ENCODE results near the gene HMOX1. TPM values are rescaled to one million over a fixed set of nuclear protein-coding genes. Genes with fewer than 3 reads are reported as not detected.
"Not testable (repeated sequence)": the region's sequence is repeated elsewhere in the genome, so short reads cannot be mapped to it uniquely, and the experiment has no call there.

HMOX1 gene
- total and polyA plus RNA-seq, 4 donors = 9.6 to 53.6 (median 31.8) TPM

DNA sequence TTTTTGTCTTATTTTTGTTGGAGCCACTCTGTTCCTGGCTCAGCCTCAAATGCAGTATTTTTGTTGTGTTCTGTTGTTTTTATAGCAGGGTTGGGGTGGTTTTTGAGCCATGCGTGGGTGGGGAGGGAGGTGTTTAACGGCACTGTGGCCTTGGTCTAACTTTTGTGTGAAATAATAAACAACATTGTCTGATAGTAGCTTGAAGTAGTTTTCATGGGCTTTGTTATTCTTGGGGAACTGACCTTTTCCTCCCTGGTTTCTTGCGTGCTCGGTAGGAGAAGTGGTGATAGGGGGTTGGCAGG lies 13.1 kb downstream of the HMOX1 start:
- Histone ChIP-seq H3K36me3 (ENCODE audit: control insufficient read depth in 1 of 2, insufficient read depth in 2 of 2, low read length in 1 of 2) (no peaks in the 10 kb centered on the region), H3K27ac (ENCODE audit: low read depth in 1 of 2, low read length in 2 of 2) (peak overlapping the region in 1 of 2 donors; percentile 11), H3K9me3 (ENCODE audit: control insufficient read depth, low read length) (no peaks in the 10 kb centered on the region), H3K27me3 (ENCODE audit: control insufficient read depth in 1 of 2, insufficient read depth in 2 of 2, low read length in 1 of 2) (no peaks in the 10 kb centered on the region), H3K4me1 (ENCODE audit: control insufficient read depth in 1 of 2, insufficient read depth in 2 of 2, low read length in 2 of 2) (no peaks in the 10 kb centered on the region), H3K4me3 (ENCODE audit: low read length in 2 of 2) (no peak overlapping the region)
- no peak for DNase-seq
- intact Hi-C loops (cut with DNase I) = no loop called here
- 2 to 3% methylated on average over 4 of the region's 4 CpGs for WGBS, 2 donors
- ATAC-seq (ENCODE audit: low FRiP score) = no peak

DNA sequence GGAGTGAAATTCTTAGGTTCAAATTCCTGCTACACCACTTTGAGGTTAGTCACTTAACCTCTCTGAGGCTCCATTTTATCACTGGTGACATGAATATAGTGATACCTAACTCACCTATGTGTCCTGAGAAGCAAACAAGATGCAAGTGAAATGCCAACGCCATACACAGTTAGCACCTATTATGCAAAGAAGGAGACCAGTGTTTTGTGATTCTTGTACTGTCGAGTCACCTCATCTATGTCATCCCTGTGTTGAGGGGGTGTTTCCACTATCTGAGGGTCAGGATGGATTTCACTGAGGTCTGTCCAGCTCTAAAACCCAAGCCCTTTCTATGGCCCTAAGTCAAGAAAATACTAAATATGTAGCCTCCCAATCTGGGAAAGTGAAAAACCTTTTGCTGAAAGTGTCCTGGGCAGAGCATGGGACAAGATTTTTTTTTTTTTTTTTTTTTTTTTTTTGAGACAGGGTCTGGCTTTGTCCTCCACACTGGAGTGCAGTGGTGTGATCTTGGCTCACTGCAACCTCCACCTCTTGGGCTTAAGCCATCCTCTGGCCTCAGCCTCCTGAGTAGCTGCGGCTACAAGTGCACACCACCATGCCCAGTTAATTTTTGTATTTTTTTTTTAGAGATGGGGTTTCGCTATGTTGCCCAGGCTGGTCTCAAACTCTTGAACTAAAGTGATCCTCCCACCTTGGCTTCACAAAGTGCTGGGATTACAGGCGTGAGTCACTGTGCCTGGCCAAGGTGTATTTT lies 14.1 kb downstream of the HMOX1 start:
- H3K9me3 ChIP-seq (ENCODE audit: control insufficient read depth, low read length) = no peaks in the 10 kb centered on the region
- intact Hi-C loops (cut with DNase I) = no loop called here
- no peak overlapping the region for H3K27ac ChIP-seq (ENCODE audit: low read depth in 1 of 2, low read length in 2 of 2)
- WGBS, 2 donors = 94 to 96% methylated on average over 5 of the region's 5 CpGs
- H3K4me1 ChIP-seq (ENCODE audit: control insufficient read depth in 1 of 2, insufficient read depth in 2 of 2, low read length in 2 of 2) = no peaks in the 10 kb centered on the region
- H3K4me3 ChIP-seq (ENCODE audit: low read length in 2 of 2) = no peak overlapping the region
- ATAC-seq (ENCODE audit: low FRiP score) = no peak
- no peak for DNase-seq
- no peaks in the 10 kb centered on the region for H3K27me3 ChIP-seq (ENCODE audit: control insufficient read depth in 1 of 2, insufficient read depth in 2 of 2, low read length in 1 of 2)
- no peaks in the 10 kb centered on the region for H3K36me3 ChIP-seq (ENCODE audit: control insufficient read depth in 1 of 2, insufficient read depth in 2 of 2, low read length in 1 of 2)

GRCh38 chr22:35396622-35397021 lies 15.7 kb downstream of the HMOX1 start:
- WGBS, 2 donors = 85 to 86% methylated on average over 6 of the region's 6 CpGs

GRCh38 chr22:35397095-35397904 lies 16.4 kb downstream of the HMOX1 start:
- 80 to 83% methylated on average over 13 of the region's 13 CpGs for WGBS, 2 donors
- Histone ChIP-seq H3K4me1 (ENCODE audit: control insufficient read depth in 1 of 2, insufficient read depth in 2 of 2, low read length in 2 of 2) (no peaks in the 10 kb centered on the region), H3K27ac (ENCODE audit: low read depth in 1 of 2, low read length in 2 of 2) (no peak overlapping the region), H3K36me3 (ENCODE audit: control insufficient read depth in 1 of 2, insufficient read depth in 2 of 2, low read length in 1 of 2) (no peaks in the 10 kb centered on the region), H3K4me3 (ENCODE audit: low read length in 2 of 2) (no peak overlapping the region), H3K9me3 (ENCODE audit: control insufficient read depth, low read length) (no peaks in the 10 kb centered on the region), H3K27me3 (ENCODE audit: control insufficient read depth in 1 of 2, insufficient read depth in 2 of 2, low read length in 1 of 2) (no peaks in the 10 kb centered on the region)
- DNase-seq = no peak
- intact Hi-C loops (cut with DNase I) = no loop called here
- ATAC-seq (ENCODE audit: low FRiP score) = no peak

More at GRCh38 chr22:35396622-35397021, 15.7 kb downstream of the HMOX1 start:
- H3K27me3 ChIP-seq (ENCODE audit: control insufficient read depth in 1 of 2, insufficient read depth in 2 of 2, low read length in 1 of 2); H3K27ac ChIP-seq (ENCODE audit: low read depth in 1 of 2, low read length in 2 of 2); H3K9me3 ChIP-seq (ENCODE audit: control insufficient read depth, low read length); H3K36me3 ChIP-seq (ENCODE audit: control insufficient read depth in 1 of 2, insufficient read depth in 2 of 2, low read length in 1 of 2); H3K4me3 ChIP-seq (ENCODE audit: low read length in 2 of 2); intact Hi-C loops (cut with DNase I); H3K4me1 ChIP-seq (ENCODE audit: control insufficient read depth in 1 of 2, insufficient read depth in 2 of 2, low read length in 2 of 2); ATAC-seq (ENCODE audit: low FRiP score): not testable (repeated sequence)
- DNase-seq = peak in 1 of 2 donors; percentile 60

- H3K27ac ChIP-seq (ENCODE audit: low read depth in 1 of 2, low read length in 2 of 2) = no peak overlapping the region
- H3K9me3 ChIP-seq (ENCODE audit: control insufficient read depth, low read length) = no peaks in the 10 kb centered on the region
- H3K4me3 ChIP-seq (ENCODE audit: low read length in 2 of 2) = no peak overlapping the region
- WGBS, 2 donors = 98% methylated on average over 4 of the region's 4 CpGs
- intact Hi-C loops (cut with DNase I) = no loop called here
- DNase-seq = no peak
- H3K27me3 ChIP-seq (ENCODE audit: control insufficient read depth in 1 of 2, insufficient read depth in 2 of 2, low read length in 1 of 2) = no peaks in the 10 kb centered on the region
- ATAC-seq (ENCODE audit: low FRiP score) = no peak
- H3K4me1 ChIP-seq (ENCODE audit: control insufficient read depth in 1 of 2, insufficient read depth in 2 of 2, low read length in 2 of 2) = no peaks in the 10 kb centered on the region
- H3K36me3 ChIP-seq (ENCODE audit: control insufficient read depth in 1 of 2, insufficient read depth in 2 of 2, low read length in 1 of 2) = no peaks in the 10 kb centered on the region
These were observed 17.7 kb downstream of the HMOX1 start for GRCh38 chr22:35398591-35398973.

- peak overlapping the region in 1 of 2 donors; percentile 28 for H3K4me3 ChIP-seq (ENCODE audit: low read length in 2 of 2)
- DNase-seq (no peak), ATAC-seq (ENCODE audit: low FRiP score) (no peak)
- no peaks in the 10 kb centered on the region for H3K4me1 ChIP-seq (ENCODE audit: control insufficient read depth in 1 of 2, insufficient read depth in 2 of 2, low read length in 2 of 2)
- intact Hi-C loops (cut with DNase I) = no loop called here
- H3K9me3 ChIP-seq (ENCODE audit: control insufficient read depth, low read length) = no peaks in the 10 kb centered on the region
- no peaks in the 10 kb centered on the region for H3K27me3 ChIP-seq (ENCODE audit: control insufficient read depth in 1 of 2, insufficient read depth in 2 of 2, low read length in 1 of 2)
- WGBS, 2 donors = 78 to 82% methylated on average over 24 of the region's 24 CpGs
- no peak overlapping the region for H3K27ac ChIP-seq (ENCODE audit: low read depth in 1 of 2, low read length in 2 of 2)
- H3K36me3 ChIP-seq (ENCODE audit: control insufficient read depth in 1 of 2, insufficient read depth in 2 of 2, low read length in 1 of 2) = no peaks in the 10 kb centered on the region
These were observed 18.3 kb downstream of the HMOX1 start for GRCh38 chr22:35399114-35399677.

GRCh38 chr22:35399678-35400500 lies 19.0 kb downstream of the HMOX1 start, which contains the start of gene MCM5:
MCM5 (plus strand) TSS chr22:35400140; CDS start chr22:35400439, 299 bp downstream.
- intact Hi-C loops (cut with DNase I) = loop anchor here in 1 of 2 donors (5.0 kb wide), 1 partner anchor 48 kb away; no protein-coding TSS in a partner anchor
- H3K27ac ChIP-seq (ENCODE audit: low read depth in 1 of 2, low read length in 2 of 2) = no peak within 1 kb of the TSS

DNA sequence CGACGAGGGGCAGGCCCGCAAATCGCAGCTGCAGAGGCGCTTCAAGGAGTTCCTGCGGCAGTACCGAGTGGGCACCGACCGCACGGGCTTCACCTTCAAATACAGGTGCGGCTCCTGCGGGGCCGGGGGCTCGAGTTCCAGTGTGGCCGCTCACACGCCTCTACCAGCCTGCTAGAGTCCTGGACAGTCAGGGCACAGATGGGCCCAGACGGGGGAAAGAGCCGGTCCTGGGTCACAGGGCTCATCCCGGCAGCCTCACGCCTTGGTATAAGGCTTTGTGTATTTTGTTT lies 19.6 kb downstream of the HMOX1 start:
- intact Hi-C loops (cut with DNase I) = loop anchor here in 1 of 2 donors (5.0 kb wide), 1 partner anchor 48 kb away; no protein-coding TSS in a partner anchor
- ATAC-seq (ENCODE audit: low FRiP score) = no peak

More at GRCh38 chr22:35399678-35400500, 19.0 kb downstream of the HMOX1 start, which contains the start of gene MCM5:
- DNase-seq = peak; percentile 98 to 99
- Histone ChIP-seq H3K27me3 (ENCODE audit: control insufficient read depth in 1 of 2, insufficient read depth in 2 of 2, low read length in 1 of 2) (no peaks in the 10 kb centered on the region), H3K4me3 (ENCODE audit: low read length in 2 of 2) (peak within 1 kb of the TSS; percentile 70 to 81), H3K36me3 (ENCODE audit: control insufficient read depth in 1 of 2, insufficient read depth in 2 of 2, low read length in 1 of 2) (no peaks in the 10 kb centered on the region), H3K4me1 (ENCODE audit: control insufficient read depth in 1 of 2, insufficient read depth in 2 of 2, low read length in 2 of 2) (no peaks in the 10 kb centered on the region), H3K9me3 (ENCODE audit: control insufficient read depth, low read length) (no peaks in the 10 kb centered on the region)
- 2% methylated on average over 63 to 64 of the region's 64 CpGs for WGBS, 2 donors
- peak; percentile 97 for ATAC-seq (ENCODE audit: low FRiP score)

More for the DNA sequence above, 19.6 kb downstream of the HMOX1 start:
- Histone ChIP-seq H3K27ac (ENCODE audit: low read depth in 1 of 2, low read length in 2 of 2) (no peak overlapping the region), H3K4me1 (ENCODE audit: control insufficient read depth in 1 of 2, insufficient read depth in 2 of 2, low read length in 2 of 2) (no peaks in the 10 kb centered on the region), H3K27me3 (ENCODE audit: control insufficient read depth in 1 of 2, insufficient read depth in 2 of 2, low read length in 1 of 2) (no peaks in the 10 kb centered on the region), H3K4me3 (ENCODE audit: low read length in 2 of 2) (peak overlapping the region; percentile 70 to 81), H3K9me3 (ENCODE audit: control insufficient read depth, low read length) (no peaks in the 10 kb centered on the region), H3K36me3 (ENCODE audit: control insufficient read depth in 1 of 2, insufficient read depth in 2 of 2, low read length in 1 of 2) (no peaks in the 10 kb centered on the region)
- no peak for DNase-seq
- 0 to 1% methylated on average over 20 of the region's 20 CpGs for WGBS, 2 donors

Data from aorta (tissue), 5 donors.